ENCODE measurements around the gene NANOS3.

DNA sequence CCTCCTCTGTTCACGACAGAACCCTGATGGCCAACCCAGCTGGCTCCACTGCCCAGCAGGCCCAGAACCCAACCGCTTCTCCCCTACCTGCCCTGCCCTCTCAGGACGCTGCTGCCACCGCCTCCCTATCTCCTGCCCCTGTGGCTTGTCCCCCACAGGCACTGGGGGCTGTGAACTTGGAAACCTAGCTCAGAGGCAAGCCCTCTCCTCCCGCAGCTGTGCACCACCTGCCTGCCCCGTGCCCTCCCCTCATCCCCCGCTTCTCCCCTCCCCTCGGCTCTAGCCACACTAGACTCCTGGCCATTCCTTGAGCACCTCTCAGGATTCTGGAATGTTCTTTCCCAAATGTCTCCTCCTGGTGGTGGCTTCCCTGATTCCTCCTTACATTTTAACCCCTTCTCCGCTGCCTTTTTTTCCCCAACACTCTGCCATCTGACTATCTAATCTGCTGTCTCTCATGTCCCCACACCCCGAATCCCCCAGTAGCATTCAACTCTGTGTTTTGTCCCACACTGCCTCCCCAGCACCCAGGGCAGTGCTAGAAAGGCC, 6.7 kb downstream of the NANOS3 start:
- TF ChIP-seq, protein P1, sequence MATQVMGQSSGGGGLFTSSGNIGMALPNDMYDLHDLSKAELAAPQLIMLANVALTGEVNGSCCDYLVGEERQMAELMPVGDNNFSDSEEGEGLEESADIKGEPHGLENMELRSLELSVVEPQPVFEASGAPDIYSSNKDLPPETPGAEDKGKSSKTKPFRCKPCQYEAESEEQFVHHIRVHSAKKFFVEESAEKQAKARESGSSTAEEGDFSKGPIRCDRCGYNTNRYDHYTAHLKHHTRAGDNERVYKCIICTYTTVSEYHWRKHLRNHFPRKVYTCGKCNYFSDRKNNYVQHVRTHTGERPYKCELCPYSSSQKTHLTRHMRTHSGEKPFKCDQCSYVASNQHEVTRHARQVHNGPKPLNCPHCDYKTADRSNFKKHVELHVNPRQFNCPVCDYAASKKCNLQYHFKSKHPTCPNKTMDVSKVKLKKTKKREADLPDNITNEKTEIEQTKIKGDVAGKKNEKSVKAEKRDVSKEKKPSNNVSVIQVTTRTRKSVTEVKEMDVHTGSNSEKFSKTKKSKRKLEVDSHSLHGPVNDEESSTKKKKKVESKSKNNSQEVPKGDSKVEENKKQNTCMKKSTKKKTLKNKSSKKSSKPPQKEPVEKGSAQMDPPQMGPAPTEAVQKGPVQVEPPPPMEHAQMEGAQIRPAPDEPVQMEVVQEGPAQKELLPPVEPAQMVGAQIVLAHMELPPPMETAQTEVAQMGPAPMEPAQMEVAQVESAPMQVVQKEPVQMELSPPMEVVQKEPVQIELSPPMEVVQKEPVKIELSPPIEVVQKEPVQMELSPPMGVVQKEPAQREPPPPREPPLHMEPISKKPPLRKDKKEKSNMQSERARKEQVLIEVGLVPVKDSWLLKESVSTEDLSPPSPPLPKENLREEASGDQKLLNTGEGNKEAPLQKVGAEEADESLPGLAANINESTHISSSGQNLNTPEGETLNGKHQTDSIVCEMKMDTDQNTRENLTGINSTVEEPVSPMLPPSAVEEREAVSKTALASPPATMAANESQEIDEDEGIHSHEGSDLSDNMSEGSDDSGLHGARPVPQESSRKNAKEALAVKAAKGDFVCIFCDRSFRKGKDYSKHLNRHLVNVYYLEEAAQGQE (IDR thresholded peaks at IDR 0.05; ENCODE audit: low read depth) = no peak
- no peak for TF ChIP-seq POLR2AphosphoS5 (IDR thresholded peaks at IDR 0.05; ENCODE audit: low read depth, low read length)
- no peak for TF ChIP-seq POLR2A (IDR thresholded peaks at IDR 0.05; ENCODE audit: borderline replicate concordance, extremely low read depth, insufficient read depth, insufficient read length)
- TF ChIP-seq, protein P2, sequence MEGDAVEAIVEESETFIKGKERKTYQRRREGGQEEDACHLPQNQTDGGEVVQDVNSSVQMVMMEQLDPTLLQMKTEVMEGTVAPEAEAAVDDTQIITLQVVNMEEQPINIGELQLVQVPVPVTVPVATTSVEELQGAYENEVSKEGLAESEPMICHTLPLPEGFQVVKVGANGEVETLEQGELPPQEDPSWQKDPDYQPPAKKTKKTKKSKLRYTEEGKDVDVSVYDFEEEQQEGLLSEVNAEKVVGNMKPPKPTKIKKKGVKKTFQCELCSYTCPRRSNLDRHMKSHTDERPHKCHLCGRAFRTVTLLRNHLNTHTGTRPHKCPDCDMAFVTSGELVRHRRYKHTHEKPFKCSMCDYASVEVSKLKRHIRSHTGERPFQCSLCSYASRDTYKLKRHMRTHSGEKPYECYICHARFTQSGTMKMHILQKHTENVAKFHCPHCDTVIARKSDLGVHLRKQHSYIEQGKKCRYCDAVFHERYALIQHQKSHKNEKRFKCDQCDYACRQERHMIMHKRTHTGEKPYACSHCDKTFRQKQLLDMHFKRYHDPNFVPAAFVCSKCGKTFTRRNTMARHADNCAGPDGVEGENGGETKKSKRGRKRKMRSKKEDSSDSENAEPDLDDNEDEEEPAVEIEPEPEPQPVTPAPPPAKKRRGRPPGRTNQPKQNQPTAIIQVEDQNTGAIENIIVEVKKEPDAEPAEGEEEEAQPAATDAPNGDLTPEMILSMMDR (IDR thresholded peaks at IDR 0.05 in 2 of 3, conservative IDR thresholded peaks at IDR 0.05 in 1 of 3; ENCODE audit: borderline replicate concordance in 1 of 3, insufficient read depth in 1 of 3, low read depth in 2 of 3, low read length in 2 of 3) = peak; percentile 7 to 44 (median 41); a peak in 4 of 6 replicates
- no peak for TF ChIP-seq TCF7L2 (IDR thresholded peaks at IDR 0.05; ENCODE audit: borderline replicate concordance, extremely low read depth, insufficient read depth, insufficient read length)
- TF ChIP-seq, protein P3, sequence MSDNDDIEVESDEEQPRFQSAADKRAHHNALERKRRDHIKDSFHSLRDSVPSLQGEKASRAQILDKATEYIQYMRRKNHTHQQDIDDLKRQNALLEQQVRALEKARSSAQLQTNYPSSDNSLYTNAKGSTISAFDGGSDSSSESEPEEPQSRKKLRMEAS (IDR thresholded peaks at IDR 0.05) = no peak
- no peak for TF ChIP-seq EZH2phosphoT487 (IDR thresholded peaks at IDR 0.05; ENCODE audit: borderline replicate concordance)
- TF ChIP-seq ZNF274 (IDR thresholded peaks at IDR 0.05; ENCODE audit: low read depth, low read length) = no peak
